WI38 (cell line): ENCODE measurements around the gene FOSL2.
A peak's percentile ranks its signal among the peaks of the same experiment; 100 is the strongest.

Experiments used
- H3K4me3 ChIP-seq: 2 replicates; pipeline ENCODE4 v1.5.1; 2011; ENCODE audit warnings: low read depth, mild to moderate bottlenecking, control low read depth, low read length
- TF ChIP-seq, protein P1 (sequence below): IDR thresholded peaks from 2 replicates; pipeline ENCODE4 v1.5.1; 2012; ENCODE audit warnings: low read depth, mild to moderate bottlenecking, control low read depth, low read length

FOSL2 gene

DNA sequence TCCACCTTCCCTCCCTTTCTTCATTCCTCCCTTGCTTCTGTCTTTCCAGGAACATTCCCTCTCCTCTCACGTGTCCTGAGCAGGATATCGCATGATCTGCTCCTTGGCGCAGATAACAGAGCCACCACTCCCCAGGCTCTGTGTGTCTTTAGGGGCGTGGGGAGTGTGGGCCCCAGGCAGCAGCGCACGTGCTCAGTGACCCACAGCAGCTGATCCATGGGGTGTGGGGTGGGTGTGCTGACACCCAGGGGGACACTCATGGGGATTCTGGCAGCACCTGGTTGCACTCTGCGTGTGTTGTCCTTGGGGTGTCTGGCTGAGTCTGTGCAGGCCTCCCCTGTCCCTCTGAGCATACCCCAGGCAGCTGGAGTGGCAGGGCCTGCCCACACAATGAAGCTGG, 9.9 kb upstream of the FOSL2 start:
- no peak overlapping the region for H3K4me3 ChIP-seq
- TF ChIP-seq, protein P1, sequence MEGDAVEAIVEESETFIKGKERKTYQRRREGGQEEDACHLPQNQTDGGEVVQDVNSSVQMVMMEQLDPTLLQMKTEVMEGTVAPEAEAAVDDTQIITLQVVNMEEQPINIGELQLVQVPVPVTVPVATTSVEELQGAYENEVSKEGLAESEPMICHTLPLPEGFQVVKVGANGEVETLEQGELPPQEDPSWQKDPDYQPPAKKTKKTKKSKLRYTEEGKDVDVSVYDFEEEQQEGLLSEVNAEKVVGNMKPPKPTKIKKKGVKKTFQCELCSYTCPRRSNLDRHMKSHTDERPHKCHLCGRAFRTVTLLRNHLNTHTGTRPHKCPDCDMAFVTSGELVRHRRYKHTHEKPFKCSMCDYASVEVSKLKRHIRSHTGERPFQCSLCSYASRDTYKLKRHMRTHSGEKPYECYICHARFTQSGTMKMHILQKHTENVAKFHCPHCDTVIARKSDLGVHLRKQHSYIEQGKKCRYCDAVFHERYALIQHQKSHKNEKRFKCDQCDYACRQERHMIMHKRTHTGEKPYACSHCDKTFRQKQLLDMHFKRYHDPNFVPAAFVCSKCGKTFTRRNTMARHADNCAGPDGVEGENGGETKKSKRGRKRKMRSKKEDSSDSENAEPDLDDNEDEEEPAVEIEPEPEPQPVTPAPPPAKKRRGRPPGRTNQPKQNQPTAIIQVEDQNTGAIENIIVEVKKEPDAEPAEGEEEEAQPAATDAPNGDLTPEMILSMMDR = no peak

DNA sequence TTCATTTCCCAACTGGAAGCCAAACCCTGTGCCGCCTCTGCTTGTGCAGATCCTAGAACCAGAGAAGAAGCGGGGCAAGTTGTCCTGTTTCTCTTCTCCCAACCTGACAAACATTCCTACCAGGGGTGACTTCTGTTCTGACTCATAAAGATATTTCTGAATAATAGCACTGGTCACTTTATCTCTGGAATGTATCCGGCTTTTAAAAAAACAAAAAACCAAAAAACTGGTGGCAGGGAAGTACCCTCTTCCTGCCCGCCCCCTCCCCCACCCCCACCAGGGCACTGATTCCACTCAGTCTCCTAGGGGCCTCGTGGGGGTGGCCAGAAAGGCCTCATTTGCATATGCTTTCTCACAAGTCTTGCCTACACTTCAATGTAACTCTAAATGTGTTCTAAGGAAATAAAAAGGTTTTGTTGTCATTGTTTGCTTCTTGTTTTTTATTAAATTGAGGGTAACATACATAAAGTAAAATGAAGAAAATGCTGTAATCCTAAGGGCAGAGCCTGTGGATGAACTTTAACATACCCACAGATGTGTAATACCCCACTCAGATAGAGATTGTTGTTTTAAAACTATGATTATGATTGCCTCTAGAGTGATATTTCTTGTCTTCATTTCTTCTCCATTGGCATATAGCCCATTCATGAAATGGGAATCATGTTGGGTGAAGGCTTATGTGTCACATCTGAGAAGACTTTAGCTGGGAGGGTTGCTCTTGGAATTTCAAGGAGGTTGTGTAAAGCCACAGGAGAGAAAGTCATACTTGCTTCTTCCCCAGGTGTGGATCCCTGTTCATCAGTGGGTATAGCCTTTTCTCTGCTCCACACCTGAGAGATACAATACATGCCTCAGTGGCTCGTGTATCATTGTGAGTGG, 5.3 kb upstream of the FOSL2 start:
- H3K4me3 ChIP-seq = no peak overlapping the region
- TF ChIP-seq, protein P1 = no peak

DNA sequence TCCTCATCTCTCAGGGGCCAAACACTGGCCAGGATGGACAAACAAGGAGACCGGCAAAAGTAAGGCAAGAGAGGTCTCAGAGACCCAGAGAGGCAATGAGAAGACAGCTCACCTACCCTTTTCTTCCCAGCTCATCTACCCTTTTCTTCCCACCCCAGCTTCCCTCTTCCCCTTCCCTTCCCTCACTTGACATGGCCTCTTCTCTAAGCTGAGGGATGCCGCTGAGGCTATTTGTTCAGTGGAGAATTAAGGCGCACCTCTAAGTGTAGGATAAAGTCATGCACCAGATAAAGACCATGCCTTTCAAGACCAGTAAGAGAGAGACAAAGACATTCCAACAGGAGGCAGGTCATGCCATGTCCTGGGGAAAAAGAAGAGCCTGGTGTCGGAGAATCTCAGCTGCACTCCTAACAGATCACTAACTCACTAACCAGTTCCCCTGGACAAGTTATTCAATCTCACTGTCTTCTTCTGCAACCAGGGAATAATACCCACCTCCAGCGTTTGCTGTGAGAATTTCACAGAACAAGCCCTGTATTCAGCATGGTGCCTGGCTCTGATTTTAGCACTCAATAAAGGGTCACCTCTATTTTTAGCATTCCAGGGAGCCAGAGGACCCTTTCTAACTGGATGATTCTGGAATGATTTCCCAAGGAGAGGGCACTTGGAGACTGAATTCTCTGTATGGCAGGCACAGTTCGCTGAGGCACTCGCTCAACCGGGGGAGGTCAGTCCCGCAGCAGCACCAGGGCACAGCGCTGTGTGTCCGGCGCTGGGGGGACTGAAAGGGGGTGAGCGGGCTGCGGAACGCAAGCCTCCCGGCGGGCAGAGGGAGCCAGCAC, 3.0 kb upstream of the FOSL2 start:
- peak overlapping the region; percentile 96 for H3K4me3 ChIP-seq
- TF ChIP-seq, protein P1 = no peak

DNA sequence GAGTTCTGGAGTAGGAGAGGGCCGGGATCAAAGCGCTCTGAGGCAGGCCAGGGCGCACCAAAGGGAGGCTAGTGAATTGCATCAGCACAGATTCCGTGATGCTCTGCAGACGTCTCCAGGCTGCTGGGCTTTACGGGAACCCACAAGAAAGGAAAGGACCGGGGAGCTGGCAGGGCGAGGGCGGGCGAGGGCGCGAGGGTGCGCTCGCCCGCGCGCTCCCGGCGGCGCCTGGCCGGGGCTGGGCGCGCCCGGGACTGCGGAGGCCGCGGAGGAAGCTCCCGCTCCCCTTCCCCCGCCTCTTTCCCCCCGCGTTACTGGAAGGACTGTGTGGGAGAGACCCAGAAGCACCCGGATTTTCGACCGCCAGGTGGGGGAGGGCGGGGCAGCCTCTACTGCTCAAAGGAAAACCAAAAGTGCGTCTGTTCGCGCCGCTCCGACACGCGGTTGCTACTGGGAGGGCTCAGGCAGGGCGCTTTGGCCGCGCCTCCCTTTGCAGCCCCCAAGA, 2.4 kb upstream of the FOSL2 start:
- TF ChIP-seq, protein P1 = no peak
- H3K4me3 ChIP-seq = peak overlapping the region; percentile 96

DNA sequence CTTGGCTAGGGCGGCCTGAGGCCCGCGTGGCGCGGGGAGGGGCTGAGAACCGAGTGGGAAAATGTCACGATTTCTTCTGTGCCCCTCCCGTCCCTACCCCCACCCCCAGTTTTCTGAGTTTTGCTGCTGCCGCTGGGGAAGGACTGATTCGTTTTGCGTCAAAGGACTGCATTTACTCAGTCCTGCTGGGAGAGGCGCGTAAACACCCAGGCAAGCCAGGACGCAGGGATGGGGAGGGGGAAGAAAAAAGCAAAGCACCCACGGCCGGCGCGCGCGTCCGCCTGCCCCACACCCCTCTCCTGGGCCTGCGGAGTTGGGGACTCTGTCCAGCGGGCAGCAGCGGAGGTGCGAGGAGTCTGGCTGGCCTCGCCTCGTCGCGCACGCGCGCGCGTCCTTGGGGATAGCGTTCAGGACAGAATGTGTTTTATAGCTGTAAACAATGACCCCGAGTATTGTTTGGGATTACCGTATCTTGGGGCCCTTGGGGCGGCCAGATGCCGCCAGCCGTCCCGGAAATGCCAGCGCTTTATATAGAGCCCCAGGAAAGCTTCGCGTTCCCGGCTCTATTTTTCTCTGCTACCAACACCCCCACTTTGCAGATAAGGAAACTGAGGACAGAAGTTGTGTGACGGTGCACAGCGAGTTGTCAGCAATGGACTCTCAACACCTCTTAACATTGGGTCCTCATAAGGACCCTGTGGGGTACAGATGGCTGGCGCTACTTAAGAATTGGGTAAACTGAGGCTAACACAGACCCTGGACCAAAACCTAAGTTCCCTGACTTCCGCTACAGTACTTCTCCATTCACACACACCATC, 1.7 kb upstream of the FOSL2 start:
- TF ChIP-seq, protein P1 = no peak
- H3K4me3 ChIP-seq = peak overlapping the region; percentile 96

DNA sequence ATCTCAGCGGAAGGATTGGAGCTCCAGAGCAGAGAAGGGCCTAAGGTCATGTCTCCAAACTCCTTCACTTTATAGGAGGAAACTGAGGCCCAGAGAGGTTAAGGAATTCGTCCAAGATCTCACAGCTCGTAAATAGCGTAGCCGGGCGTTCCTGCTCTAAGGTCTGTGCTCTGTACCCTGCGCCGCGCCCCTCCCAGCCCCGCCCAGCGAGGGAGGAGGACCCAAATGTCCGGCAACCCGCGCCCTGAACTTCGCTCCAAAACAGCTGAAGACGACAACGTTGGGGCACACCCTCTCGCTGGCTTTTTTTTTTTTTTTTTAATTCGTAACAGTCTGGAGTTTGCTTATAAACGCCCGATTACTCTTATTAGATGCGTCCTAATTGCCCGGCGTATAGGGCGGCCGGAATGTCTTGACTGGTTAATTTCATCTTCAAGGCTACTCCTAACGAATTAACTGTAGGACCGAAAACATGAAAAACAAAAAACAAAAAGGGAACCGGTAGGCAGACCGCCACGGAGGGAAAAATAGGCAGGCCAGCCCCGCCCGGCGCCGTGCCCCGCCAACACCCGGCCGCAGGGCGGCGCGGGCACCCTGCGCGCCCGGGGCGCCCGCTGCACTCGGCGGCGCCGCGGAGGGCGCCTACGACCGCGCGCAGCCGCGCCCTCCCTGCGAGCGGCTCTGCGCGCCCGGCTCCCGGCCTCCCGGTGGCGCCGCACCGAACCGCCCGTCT, 928 bp upstream of the FOSL2 start:
- H3K4me3 ChIP-seq = peak overlapping the region; percentile 96
- TF ChIP-seq, protein P1 = no peak
